WTC11 (cell line): Measurements from ENCODE around the gene ADCYAP1.

Experiments
- CBFB ChIP-seq: sonication (generic); formaldehyde crosslinking; IDR thresholded peaks from 2 replicates; pipeline ENCODE4 v1.8.1; 2022; ENCODE audit warnings: mild to moderate bottlenecking, low read depth, missing genetic modification reagents
- CTCF ChIP-seq: fragments of 200-600 bp; IDR thresholded peaks from 2 replicates; pipeline ENCODE4 v1.8.0; 2022; ENCODE audit warnings: antibody characterized with exemption
- FOXP4 ChIP-seq: sonication (generic); formaldehyde crosslinking; IDR thresholded peaks from 2 replicates; pipeline ENCODE4 v1.8.0; 2022; ENCODE audit warnings: mild to moderate bottlenecking, missing genetic modification reagents
- MAX ChIP-seq: sonication (generic); formaldehyde crosslinking; IDR thresholded peaks from 2 replicates; pipeline ENCODE4 v1.8.0; 2022; ENCODE audit warnings: mild to moderate bottlenecking, missing genetic modification reagents
- RELA ChIP-seq: sonication (generic); formaldehyde crosslinking; IDR thresholded peaks from 2 replicates; pipeline ENCODE4 v1.8.1; 2022; ENCODE audit warnings: missing genetic modification reagents, mild to moderate bottlenecking, borderline replicate concordance
- SMAD3 ChIP-seq: sonication (generic); formaldehyde crosslinking; IDR thresholded peaks from 2 replicates; pipeline ENCODE4 v1.8.0; 2022; ENCODE audit warnings: missing genetic modification reagents, mild to moderate bottlenecking, borderline replicate concordance
- SMAD4 ChIP-seq: sonication (generic); formaldehyde crosslinking; IDR thresholded peaks from 2 replicates; pipeline ENCODE4 v1.8.0; 2022; ENCODE audit warnings: mild to moderate bottlenecking, missing genetic modification reagents
- TF ChIP-seq, protein P1 (sequence below): sonication (generic); formaldehyde crosslinking; IDR thresholded peaks from 2 replicates; pipeline ENCODE4 v1.8.1; 2022; ENCODE audit warnings: low read depth, mild to moderate bottlenecking, moderate library complexity, missing genetic modification reagents, borderline replicate concordance

DNA sequence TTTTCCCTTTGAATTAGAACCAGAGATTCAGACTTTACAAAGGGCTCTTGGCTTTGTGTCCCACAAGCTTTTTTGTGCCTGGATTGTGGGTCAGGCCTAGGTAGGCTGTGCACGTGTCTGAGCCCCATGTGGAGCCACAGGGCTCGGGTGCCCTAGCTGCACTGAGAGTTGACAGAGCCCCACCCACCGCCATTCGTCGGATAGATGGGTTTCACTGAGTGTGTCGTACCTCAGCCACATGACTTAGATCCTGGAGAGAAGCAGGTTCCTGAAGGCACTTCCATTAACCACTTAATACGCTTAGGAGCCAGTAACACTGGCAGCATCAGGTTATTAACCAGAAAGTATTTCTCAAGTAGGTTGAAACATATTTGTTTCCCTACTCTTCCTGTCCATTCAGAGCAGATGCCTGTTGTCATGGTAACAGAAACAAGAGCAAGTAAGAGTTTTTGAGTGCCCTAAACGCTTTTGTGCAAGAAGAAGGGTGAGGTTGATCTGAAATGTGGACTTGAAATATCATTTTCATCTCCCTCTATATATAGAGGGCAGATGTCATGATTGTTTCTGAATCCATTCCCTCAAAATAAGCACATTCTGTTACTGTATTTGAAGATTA, 30.0 kb downstream of the ADCYAP1 start:
- TF ChIP-seq CTCF (no peak), SMAD4 (CRISPR knock-in tag) (no peak), CBFB (CRISPR knock-in tag) (no peak), RELA (CRISPR knock-in tag) (no peak), SMAD3 (no peak), FOXP4 (CRISPR knock-in tag) (no peak), MAX (no peak)
- TF ChIP-seq, protein P1, sequence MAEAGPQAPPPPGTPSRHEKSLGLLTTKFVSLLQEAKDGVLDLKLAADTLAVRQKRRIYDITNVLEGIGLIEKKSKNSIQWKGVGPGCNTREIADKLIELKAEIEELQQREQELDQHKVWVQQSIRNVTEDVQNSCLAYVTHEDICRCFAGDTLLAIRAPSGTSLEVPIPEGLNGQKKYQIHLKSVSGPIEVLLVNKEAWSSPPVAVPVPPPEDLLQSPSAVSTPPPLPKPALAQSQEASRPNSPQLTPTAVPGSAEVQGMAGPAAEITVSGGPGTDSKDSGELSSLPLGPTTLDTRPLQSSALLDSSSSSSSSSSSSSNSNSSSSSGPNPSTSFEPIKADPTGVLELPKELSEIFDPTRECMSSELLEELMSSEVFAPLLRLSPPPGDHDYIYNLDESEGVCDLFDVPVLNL (CRISPR knock-in tag) = no peak
